ENCODE data around the gene GPATCH8.

- TF ChIP-seq, protein P1, sequence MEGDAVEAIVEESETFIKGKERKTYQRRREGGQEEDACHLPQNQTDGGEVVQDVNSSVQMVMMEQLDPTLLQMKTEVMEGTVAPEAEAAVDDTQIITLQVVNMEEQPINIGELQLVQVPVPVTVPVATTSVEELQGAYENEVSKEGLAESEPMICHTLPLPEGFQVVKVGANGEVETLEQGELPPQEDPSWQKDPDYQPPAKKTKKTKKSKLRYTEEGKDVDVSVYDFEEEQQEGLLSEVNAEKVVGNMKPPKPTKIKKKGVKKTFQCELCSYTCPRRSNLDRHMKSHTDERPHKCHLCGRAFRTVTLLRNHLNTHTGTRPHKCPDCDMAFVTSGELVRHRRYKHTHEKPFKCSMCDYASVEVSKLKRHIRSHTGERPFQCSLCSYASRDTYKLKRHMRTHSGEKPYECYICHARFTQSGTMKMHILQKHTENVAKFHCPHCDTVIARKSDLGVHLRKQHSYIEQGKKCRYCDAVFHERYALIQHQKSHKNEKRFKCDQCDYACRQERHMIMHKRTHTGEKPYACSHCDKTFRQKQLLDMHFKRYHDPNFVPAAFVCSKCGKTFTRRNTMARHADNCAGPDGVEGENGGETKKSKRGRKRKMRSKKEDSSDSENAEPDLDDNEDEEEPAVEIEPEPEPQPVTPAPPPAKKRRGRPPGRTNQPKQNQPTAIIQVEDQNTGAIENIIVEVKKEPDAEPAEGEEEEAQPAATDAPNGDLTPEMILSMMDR (IDR thresholded peaks at IDR 0.05): no peak
- TF ChIP-seq EZH2 (IDR thresholded peaks at IDR 0.05): no peak
- TF ChIP-seq EZH2phosphoT487 (IDR thresholded peaks at IDR 0.05): no peak
Observed at GRCh38 chr17:44362949-44363612, 140.1 kb downstream of the GPATCH8 start.

All from neural progenitor cell (in vitro differentiated cells).